GM12891 (cell line): ENCODE data around the gene GPR135.

Experiments
- PAX5 ChIP-seq: IDR thresholded peaks from 2 replicates; pipeline ENCODE4 v1.6.1; 2011; ENCODE audit warnings: low read length, moderate library complexity, mild to moderate bottlenecking; ENCODE audit not compliant: insufficient read depth, severe bottlenecking
- POLR2A ChIP-seq: IDR thresholded peaks from 2 replicates; pipeline ENCODE4 v1.6.1; 2011; ENCODE audit warnings: low read depth, low read length, control low read depth
- POLR2AphosphoS5 ChIP-seq: IDR thresholded peaks from 2 replicates; pipeline ENCODE4 v1.6.1; 2011; ENCODE audit warnings: low read depth, low read length, control low read depth
- POU2F2 ChIP-seq: IDR thresholded peaks from 2 replicates; pipeline ENCODE4 v1.6.1; 2011; ENCODE audit warnings: low read depth, mild to moderate bottlenecking, control low read depth, low read length, moderate library complexity
- SPI1 ChIP-seq: IDR thresholded peaks from 2 replicates; pipeline ENCODE4 v1.6.1; 2011; ENCODE audit warnings: low read depth, low read length, control low read depth
- TAF1 ChIP-seq: IDR thresholded peaks from 2 replicates; pipeline ENCODE4 v1.6.1; 2011; ENCODE audit warnings: low read depth, low read length, control low read depth

DNA sequence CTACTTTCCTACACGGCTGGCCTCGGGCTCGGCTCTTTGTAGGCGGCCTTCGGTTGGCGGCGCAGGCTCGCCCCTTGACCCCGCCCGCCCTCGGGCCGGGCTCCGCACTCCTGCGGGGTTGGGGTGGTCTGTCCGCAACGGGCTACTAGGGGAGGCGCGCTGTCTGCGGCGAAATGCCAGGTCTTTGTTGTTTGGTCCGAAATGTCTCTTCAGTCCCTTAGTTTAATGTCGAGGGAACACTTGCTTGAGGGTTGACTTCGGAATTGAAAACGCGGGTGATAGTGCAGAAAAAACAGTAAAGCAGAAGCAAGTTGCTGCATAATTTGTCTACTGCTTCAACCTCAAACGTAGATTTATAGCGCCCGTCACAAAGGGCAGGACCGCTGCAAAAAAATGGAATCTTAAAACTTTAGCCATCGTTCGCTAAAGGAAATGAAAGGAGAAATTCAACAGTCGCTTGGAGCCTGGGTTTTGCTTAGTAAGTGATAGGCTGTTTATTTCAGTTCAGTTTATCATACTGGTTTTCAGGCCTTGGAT lies 19.5 kb upstream of the GPR135 start:
- TF ChIP-seq TAF1 (no peak), POLR2A (no peak), POLR2AphosphoS5 (no peak), POU2F2 (no peak), SPI1 (no peak), PAX5 (no peak)
